Sigmoid colon (tissue), 7 donors: Measurements from ENCODE around the gene TGFB3. TPM values are rescaled to one million over a fixed set of nuclear protein-coding genes. Genes with fewer than 3 reads are reported as not detected.

Source experiments
- DNase-seq: peaks from one replicate; pipeline ENCODE4 v3.0.0-alpha.2; 2019
- H3K27ac ChIP-seq, 4 donors: fragments of 200-600 bp; sonication (generic); one replicate each; pipeline ENCODE4 v1.5.1; 2016 to 2019; ENCODE audit warnings: mild to moderate bottlenecking in 1 of 4
- H3K27me3 ChIP-seq, 3 donors: fragments of 200-600 bp; sonication (generic); one replicate each; pipeline ENCODE4 v1.5.1; 2019; ENCODE audit warnings: mild to moderate bottlenecking in 1 of 3
- H3K36me3 ChIP-seq, 4 donors: fragments of 200-600 bp; sonication (generic); one replicate each; pipeline ENCODE4 v1.5.1; 2016 to 2019
- H3K4me1 ChIP-seq, 4 donors: fragments of 200-600 bp; sonication (generic); one replicate each; pipeline ENCODE4 v1.5.1; 2017 to 2019
- H3K4me3 ChIP-seq, 4 donors: fragments of 200-600 bp; sonication (generic); one replicate each; pipeline ENCODE4 v1.5.1; 2017 to 2019; ENCODE audit warnings: mild to moderate bottlenecking in 2 of 4, moderate library complexity in 1 of 4
- H3K9me3 ChIP-seq, 4 donors: fragments of 200-600 bp in 3 of 4; sonication (generic) in 3 of 4; one replicate each; pipeline versions ENCODE4 v1.5.1 to v1.6.1; 2013 to 2019
- EP300 ChIP-seq, 4 donors: sonication (generic); formaldehyde crosslinking; IDR thresholded peaks; one replicate each; pipeline ENCODE4 v1.6.1; 2017; ENCODE audit warnings: antibody characterized with exemption in 4 of 4
- POLR2A ChIP-seq, 2 donors: fragments of 450-650 bp; IDR thresholded peaks; one replicate each; pipeline ENCODE4 v1.6.1; 2016; ENCODE audit warnings: antibody characterized with exemption in 2 of 2, mild to moderate bottlenecking in 2 of 2, moderate library complexity in 2 of 2
- POLR2AphosphoS5 ChIP-seq, 4 donors: sonication (generic); formaldehyde crosslinking; IDR thresholded peaks; one replicate each; pipeline ENCODE4 v1.6.1; 2017; ENCODE audit warnings: antibody characterized with exemption in 4 of 4
- WGBS, 2 donors: extraction: QIAGEN DNeasy Blood & Tissue Kit; methylation state at CpG; one replicate each; pipeline ENCODE4 v1.1.7; 2013; 5-methylcytosine and 5-hydroxymethylcytosine counted together
- intact Hi-C: fragments of 100-400 bp; cut with DNase I; formaldehyde crosslinking; loops from one replicate; pipeline ENCODE4 v1.15.1; 2023
- polyA plus RNA-seq, 3 donors: library from polyadenylated mRNA; stranded (reverse); fragments of 200-250 nt; gene quantifications; one replicate each; pipeline ENCODE4 v1.2.3, GENCODE V29; 2013
- total RNA-seq, 4 donors: library from RNA; depleted of rRNA; stranded (reverse); fragments of >200 nt; gene quantifications; one replicate each; pipeline ENCODE4 v1.1.0, GENCODE V29; 2016
- TF ChIP-seq, protein P1 (sequence below), 4 experiments: fragments of 450-650 bp in 3 of 4; fragments of 200-600 bp in 1 of 4; IDR thresholded peaks; one replicate each; pipeline ENCODE4 v1.5.1; 2016 to 2019; ENCODE audit warnings: antibody characterized with exemption in 4 of 4, mild to moderate bottlenecking in 3 of 4, moderate library complexity in 2 of 4
- donor health status: healthy with polysubstance abuse.
- donor health status: Bipolar disorder and iron deficiency.
- donor health status: healthy.

The TGFB3 gene
- total and polyA plus RNA-seq, 7 donors = 2.3 to 44.0 (median 7.8) TPM

GRCh38 chr14:75986439-75986765 is 4.6 kb upstream of the TGFB3 start:
- H3K9me3 ChIP-seq = no peaks in the 10 kb centered on the region
- DNase-seq = no peak
- no peaks in the 10 kb centered on the region for H3K27me3 ChIP-seq
- peak overlapping the region; percentile 68 to 93 (median 84) for H3K4me3 ChIP-seq
- WGBS, 2 donors = 12 to 43% methylated on average over 6 of the region's 6 CpGs
- intact Hi-C loops = no loop called here
- TF ChIP-seq, protein P1, sequence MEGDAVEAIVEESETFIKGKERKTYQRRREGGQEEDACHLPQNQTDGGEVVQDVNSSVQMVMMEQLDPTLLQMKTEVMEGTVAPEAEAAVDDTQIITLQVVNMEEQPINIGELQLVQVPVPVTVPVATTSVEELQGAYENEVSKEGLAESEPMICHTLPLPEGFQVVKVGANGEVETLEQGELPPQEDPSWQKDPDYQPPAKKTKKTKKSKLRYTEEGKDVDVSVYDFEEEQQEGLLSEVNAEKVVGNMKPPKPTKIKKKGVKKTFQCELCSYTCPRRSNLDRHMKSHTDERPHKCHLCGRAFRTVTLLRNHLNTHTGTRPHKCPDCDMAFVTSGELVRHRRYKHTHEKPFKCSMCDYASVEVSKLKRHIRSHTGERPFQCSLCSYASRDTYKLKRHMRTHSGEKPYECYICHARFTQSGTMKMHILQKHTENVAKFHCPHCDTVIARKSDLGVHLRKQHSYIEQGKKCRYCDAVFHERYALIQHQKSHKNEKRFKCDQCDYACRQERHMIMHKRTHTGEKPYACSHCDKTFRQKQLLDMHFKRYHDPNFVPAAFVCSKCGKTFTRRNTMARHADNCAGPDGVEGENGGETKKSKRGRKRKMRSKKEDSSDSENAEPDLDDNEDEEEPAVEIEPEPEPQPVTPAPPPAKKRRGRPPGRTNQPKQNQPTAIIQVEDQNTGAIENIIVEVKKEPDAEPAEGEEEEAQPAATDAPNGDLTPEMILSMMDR (IDR thresholded peaks at IDR 0.05) = no peak
- no peak for TF ChIP-seq POLR2AphosphoS5 (IDR thresholded peaks at IDR 0.05)
- no peak for TF ChIP-seq POLR2A (IDR thresholded peaks at IDR 0.05)
- no peak for TF ChIP-seq EP300 (IDR thresholded peaks at IDR 0.05)
- H3K36me3 ChIP-seq = peaks cover 0 to 19% (median 0%) of the 10 kb centered on the region in 4 donors
- H3K4me1 ChIP-seq = peaks cover 0 to 48% (median 24%) of the 10 kb centered on the region in 4 donors
- H3K27ac ChIP-seq = peak overlapping the region; percentile 84 to 99 (median 96)

DNA sequence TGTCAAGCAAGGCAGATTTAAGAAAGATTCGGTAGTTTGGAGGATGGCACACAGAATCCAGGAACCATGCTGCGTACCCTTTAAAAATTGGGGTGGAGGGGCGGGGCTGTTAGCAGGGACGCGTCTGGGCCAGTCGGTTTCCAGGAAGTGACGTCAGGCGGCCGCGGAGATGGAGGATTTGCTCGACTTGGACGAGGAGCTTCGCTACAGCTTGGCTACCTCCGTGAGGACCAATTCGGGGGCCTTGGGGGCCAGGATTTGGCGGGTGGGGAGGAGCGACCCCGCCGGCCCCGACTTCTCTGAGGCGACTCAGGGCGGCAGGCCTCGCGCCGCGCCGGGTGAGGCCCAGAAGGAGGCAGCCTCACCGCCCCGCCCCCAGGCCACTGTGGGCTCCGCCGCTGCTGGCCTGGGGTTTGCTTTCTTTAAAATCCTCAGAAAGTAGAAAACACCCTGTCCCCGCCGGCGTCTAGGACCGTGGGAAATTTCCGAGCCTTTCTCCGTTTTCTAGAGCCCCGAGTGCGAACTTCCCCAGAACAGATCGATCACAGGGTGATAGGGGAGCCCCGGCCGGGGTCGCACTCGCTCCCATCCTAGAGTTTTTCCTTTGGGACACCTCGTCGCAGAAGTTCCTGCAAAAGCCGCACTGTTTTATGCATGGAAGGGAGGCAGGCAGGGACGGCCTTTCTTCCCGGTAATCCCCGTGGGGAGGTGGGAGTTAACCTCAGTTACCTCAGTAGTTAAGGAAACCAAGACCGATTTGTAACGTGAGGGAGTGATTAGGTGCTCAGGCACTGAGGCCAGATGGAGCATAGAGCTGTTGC is 4.0 kb upstream of the TGFB3 start, which contains the start of gene IFT43:
Gene IFT43, plus strand, starts transcription at position 146 of the 821 bp plus-strand sequence. Its CDS starts 24 bp downstream, at position 170.
- Histone ChIP-seq H3K27ac (peak within 1 kb of the TSS; percentile 84 to 99 (median 96)), H3K36me3 (peaks cover 0 to 19% (median 0%) of the 10 kb centered on the region in 4 donors), H3K4me3 (peak within 1 kb of the TSS; percentile 68 to 93 (median 84)), H3K4me1 (peaks cover 0 to 52% (median 27%) of the 10 kb centered on the region in 4 donors), H3K9me3 (no peaks in the 10 kb centered on the region), H3K27me3 (no peaks in the 10 kb centered on the region)
- intact Hi-C loops = no loop called here
- DNase-seq = peak; percentile 96
- TF ChIP-seq, protein P1 (IDR thresholded peaks at IDR 0.05) = no peak
- TF ChIP-seq POLR2AphosphoS5 (IDR thresholded peaks at IDR 0.05) (peak; percentile 83 to 93 (median 88)), POLR2A (IDR thresholded peaks at IDR 0.05) (peak in 1 of 2 donors; percentile 66), EP300 (IDR thresholded peaks at IDR 0.05) (peak in 1 of 4 donors; percentile 26)
- WGBS, 2 donors = 0% methylated on average over 52 of the region's 52 CpGs

GRCh38 chr14:75984674-75985073 is 2.9 kb upstream of the TGFB3 start:
- H3K4me1 ChIP-seq = peaks cover 0 to 63% (median 39%) of the 10 kb centered on the region in 4 donors
- H3K27ac ChIP-seq = peak overlapping the region; percentile 20 to 99 (median 96)
- intact Hi-C loops = loop anchor here (5.0 kb wide), 1 partner anchor 407 kb away; the partner anchor contains the start of gene FLVCR2

GRCh38 chr14:75983019-75983358 is 1.2 kb upstream of the TGFB3 start:
- intact Hi-C loops = loop anchor here (5.0 kb wide), 1 partner anchor 406 kb away; the partner anchor contains the start of gene FLVCR2
- 36 to 52% methylated on average over 7 of the region's 7 CpGs for WGBS, 2 donors
- DNase-seq = no peak
- Histone ChIP-seq H3K4me1 (peaks cover 0 to 70% (median 55%) of the 10 kb centered on the region in 4 donors), H3K27ac (peak overlapping the region; percentile 94 to 99 (median 96)), H3K4me3 (peak overlapping the region; percentile 60 to 81 (median 74)), H3K9me3 (no peaks in the 10 kb centered on the region), H3K27me3 (no peaks in the 10 kb centered on the region), H3K36me3 (no peaks in the 10 kb centered on the region)
- TF ChIP-seq POLR2AphosphoS5 (IDR thresholded peaks at IDR 0.05) = peak in 1 of 4 donors; percentile 14
- no peak for TF ChIP-seq POLR2A (IDR thresholded peaks at IDR 0.05)

More at GRCh38 chr14:75984674-75985073, 2.9 kb upstream of the TGFB3 start:
- no peak for DNase-seq
- Histone ChIP-seq H3K36me3 (peaks cover 0 to 10% (median 0%) of the 10 kb centered on the region in 4 donors), H3K9me3 (no peaks in the 10 kb centered on the region), H3K4me3 (no peak overlapping the region), H3K27me3 (no peaks in the 10 kb centered on the region)
- no peak for TF ChIP-seq POLR2A (IDR thresholded peaks at IDR 0.05)
- no peak for TF ChIP-seq EP300 (IDR thresholded peaks at IDR 0.05)
- no peak for TF ChIP-seq POLR2AphosphoS5 (IDR thresholded peaks at IDR 0.05)
- TF ChIP-seq, protein P1 (IDR thresholded peaks at IDR 0.05) = no peak
- WGBS, 2 donors = 53 to 77% methylated on average over 2 of the region's 2 CpGs
